Neuron (in vitro differentiated cells): ENCODE results near the gene QRFP.
A peak's percentile ranks its signal among the peaks of the same experiment; 100 is the strongest.

ENCODE experiments used
- H2AFZ ChIP-seq: one replicate; pipeline ENCODE4 v1.6.1; 2013; ENCODE audit warnings: low read depth, mild to moderate bottlenecking, inconsistent platforms, low read length, moderate library complexity
- H3K27me3 ChIP-seq: one replicate; pipeline ENCODE4 v1.6.1; 2013; ENCODE audit warnings: low read length; ENCODE audit not compliant: insufficient read depth
- H3K36me3 ChIP-seq: one replicate; pipeline ENCODE4 v1.6.1; 2013; ENCODE audit warnings: low read length; ENCODE audit not compliant: insufficient read depth
- H3K4me1 ChIP-seq: one replicate; pipeline ENCODE4 v1.6.1; 2013; ENCODE audit warnings: low read length; ENCODE audit not compliant: insufficient read depth
- H3K4me3 ChIP-seq: 2 replicates; pipeline ENCODE4 v1.5.1; 2013; ENCODE audit warnings: mild to moderate bottlenecking, low read length, moderate library complexity
- H3K9me3 ChIP-seq: one replicate; pipeline ENCODE4 v1.6.1; 2013; ENCODE audit warnings: low read length

The QRFP gene, protein sequence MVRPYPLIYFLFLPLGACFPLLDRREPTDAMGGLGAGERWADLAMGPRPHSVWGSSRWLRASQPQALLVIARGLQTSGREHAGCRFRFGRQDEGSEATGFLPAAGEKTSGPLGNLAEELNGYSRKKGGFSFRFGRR

DNA sequence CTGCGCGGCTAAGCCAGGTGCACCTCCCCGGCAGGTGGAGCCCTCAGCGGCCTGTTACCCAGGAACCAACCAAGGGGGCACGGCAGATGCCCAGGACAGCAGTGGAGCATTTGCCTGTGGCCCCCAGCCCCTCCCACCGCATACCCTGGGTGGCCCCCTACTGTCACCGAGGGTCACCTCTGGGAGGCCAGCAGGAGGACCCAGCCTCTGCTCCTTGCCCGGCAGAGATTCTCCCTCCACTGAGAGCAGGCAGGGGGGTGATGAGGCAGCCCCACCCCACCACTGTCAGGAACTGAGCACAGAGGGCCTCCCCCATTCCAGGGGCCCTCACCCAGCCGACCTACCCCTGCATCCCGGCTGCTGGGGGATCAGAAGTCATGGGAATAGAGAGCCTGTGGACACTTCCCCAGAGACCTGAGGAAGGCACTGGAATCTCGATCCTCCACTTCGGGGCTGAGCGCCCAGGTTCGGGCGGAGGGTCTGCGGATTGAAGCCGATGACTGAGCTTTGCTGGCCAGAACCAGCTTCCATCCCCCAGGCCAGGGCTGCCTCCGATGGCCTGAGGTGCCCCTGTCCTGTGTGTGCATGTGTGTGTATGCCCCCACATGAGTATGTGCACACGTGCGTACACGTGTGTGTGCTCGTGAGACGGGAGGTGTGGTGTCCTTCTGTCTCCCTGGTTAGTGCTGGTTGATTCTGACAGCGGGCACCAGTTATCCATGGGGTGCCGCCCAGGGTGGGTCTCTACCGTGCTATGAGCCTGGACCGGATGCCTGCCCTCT is at the start of gene QRFP:
TSS of gene QRFP (minus strand) at position 580 of the 782 bp plus-strand sequence. CDS start 2,974 bp downstream, outside the sequence.
- Histone ChIP-seq H2AFZ (no peak within 1 kb of the TSS), H3K4me3 (no peak within 1 kb of the TSS)

DNA sequence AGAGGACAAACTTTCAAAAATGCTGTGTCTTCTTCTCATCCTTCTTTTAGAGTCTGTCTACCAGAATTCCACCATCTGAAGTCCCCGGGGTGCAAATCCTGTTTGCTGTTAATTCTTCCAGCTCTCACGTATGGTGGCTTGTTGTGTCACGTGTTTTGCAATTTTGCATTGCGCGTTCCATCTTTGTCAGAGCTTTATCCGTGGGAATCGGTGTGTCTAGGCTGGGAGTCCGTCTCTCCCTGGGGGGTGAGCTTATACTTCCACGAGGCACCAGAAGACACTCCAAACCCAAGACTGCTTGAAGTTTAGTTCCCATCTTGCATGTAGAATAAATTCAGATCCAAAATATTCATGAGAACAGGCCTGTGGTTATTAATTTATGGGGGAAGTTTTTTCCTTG is 48.6 kb upstream of the QRFP start:
- Histone ChIP-seq H3K9me3 (peaks cover 3% of the 10 kb centered on the region), H3K36me3 (no peaks in the 10 kb centered on the region), H2AFZ (no peak overlapping the region), H3K4me1 (no peaks in the 10 kb centered on the region), H3K27me3 (peaks cover 41% of the 10 kb centered on the region), H3K4me3 (no peak overlapping the region)

More for the DNA sequence above, at the start of gene QRFP:
- H3K4me1 ChIP-seq: peaks cover 25% of the 10 kb centered on the region
- H3K36me3 ChIP-seq: peaks cover 14% of the 10 kb centered on the region
- no peaks in the 10 kb centered on the region for H3K9me3 ChIP-seq
- peaks cover 10% of the 10 kb centered on the region for H3K27me3 ChIP-seq

DNA sequence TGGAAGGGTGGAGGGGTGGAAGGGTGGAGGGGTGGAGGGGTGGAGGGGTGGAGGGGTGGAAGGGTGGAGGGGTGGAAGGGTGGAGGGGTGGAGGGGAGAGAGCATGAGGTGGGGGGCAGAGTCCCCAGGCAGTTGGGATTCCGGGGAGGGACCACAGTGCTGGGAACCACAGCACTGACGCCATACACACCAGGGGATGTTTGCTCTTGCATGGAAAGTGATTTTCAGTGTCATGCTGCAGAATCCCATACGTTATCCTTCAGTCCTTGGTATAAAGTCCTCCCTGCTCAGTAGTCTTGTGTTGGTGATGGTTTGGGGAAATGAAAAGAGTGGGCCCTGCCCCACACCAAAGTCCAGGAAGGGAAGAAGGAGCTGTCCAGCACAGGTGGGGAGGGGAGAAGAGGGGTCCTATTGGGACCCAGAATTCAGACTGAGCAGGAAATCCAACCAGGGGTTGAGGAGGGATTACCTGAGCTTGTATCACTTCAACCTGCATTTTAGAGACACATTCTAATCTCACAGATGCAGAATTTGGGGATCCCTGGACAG is 48.0 kb upstream of the QRFP start:
- H3K4me3 ChIP-seq: no peak overlapping the region
- H2AFZ ChIP-seq: no peak overlapping the region
- no peaks in the 10 kb centered on the region for H3K36me3 ChIP-seq
- H3K9me3 ChIP-seq: peaks cover 1% of the 10 kb centered on the region
- no peaks in the 10 kb centered on the region for H3K4me1 ChIP-seq
- peaks cover 45% of the 10 kb centered on the region for H3K27me3 ChIP-seq

DNA sequence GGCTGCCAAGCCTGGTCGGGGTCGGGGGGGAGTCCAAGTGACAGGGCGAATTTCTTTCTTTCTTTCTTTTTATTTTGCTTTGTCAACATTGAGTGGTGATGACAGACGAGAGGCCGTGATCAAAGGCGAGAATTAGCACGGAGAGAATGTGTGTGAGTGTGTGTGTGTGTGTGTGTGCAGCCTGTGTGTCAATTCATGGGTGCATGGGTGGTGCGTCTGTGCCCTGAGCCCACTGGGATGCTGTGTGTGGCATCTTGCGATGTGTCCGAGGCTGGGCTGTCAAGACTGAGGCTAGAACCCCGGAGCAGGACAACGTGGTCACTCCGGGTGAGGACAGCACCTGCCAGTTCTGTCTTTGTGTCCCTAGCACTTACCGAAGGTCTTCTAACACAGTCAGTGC is 47.2 kb upstream of the QRFP start:
- H3K4me3 ChIP-seq: no peak overlapping the region
- H3K36me3 ChIP-seq: no peaks in the 10 kb centered on the region
- no peak overlapping the region for H2AFZ ChIP-seq
- H3K9me3 ChIP-seq: no peaks in the 10 kb centered on the region
- no peaks in the 10 kb centered on the region for H3K4me1 ChIP-seq
- H3K27me3 ChIP-seq: peaks cover 53% of the 10 kb centered on the region

DNA sequence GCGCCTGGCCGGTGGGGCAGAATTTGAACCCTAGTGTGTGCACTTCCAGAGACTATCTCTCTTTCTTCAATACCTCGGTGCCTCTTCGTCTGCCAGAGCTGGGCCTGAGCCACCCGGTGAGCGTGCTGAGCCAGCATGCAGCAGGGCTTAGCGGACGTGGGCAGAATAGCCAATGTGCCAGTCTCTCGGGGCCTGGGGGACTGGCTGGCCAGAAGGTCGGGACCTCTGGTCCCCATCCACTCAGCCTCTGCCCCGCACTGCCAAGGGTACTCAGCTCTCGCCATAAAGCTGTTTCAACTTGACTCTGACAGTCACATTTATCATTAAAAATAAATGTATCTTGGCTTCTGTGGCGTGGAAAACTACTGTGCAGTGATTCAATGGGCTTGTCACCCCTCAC is 46.6 kb upstream of the QRFP start:
- peaks cover 56% of the 10 kb centered on the region for H3K27me3 ChIP-seq
- H3K9me3 ChIP-seq: no peaks in the 10 kb centered on the region
- H3K36me3 ChIP-seq: no peaks in the 10 kb centered on the region
- no peak overlapping the region for H3K4me3 ChIP-seq
- H2AFZ ChIP-seq: no peak overlapping the region
- no peaks in the 10 kb centered on the region for H3K4me1 ChIP-seq

DNA sequence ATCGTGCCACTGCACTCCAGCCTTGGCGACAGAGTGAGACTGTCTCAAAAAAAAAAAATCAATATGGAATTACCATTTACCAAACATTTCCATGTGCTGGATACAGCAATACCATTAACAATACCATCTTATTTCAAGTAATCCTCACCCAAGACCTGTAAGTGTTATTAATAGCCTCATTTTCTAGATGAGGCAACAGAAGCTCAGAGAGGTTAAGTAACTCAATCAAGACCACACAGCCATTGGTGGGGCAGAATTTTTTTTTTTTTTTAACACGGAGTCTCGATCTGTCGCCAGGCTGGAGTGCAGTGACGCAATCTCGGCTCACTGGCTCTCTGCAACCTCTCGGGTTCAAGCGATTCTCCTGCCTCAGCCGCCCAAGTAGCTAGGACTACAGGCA is 46.1 kb upstream of the QRFP start:
- H3K4me1 ChIP-seq: no peaks in the 10 kb centered on the region
- H3K36me3 ChIP-seq: no peaks in the 10 kb centered on the region
- H3K27me3 ChIP-seq: peaks cover 58% of the 10 kb centered on the region
- H3K9me3 ChIP-seq: no peaks in the 10 kb centered on the region
- H3K4me3 ChIP-seq: no peak overlapping the region
- H2AFZ ChIP-seq: no peak overlapping the region

DNA sequence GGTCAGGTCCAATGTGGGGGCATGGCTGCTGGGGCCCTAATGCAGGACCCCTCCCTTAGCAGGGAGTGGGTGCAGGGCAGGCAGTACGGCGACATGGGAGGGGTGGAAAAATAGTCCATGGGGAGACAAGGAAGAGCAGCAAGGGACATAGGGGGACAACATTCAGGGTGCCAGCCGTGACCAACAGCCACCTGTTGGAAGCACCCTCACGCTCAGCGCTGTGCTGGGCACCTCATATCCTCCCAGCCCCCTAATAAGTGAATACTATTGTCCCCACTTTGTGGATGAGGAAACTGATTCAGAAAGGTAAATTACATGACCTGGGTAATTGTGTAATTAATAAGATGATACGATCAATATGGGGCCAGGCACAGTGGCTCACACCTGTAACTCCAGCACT is 45.5 kb upstream of the QRFP start:
- no peak overlapping the region for H3K4me3 ChIP-seq
- H3K36me3 ChIP-seq: no peaks in the 10 kb centered on the region
- H2AFZ ChIP-seq: no peak overlapping the region
- H3K4me1 ChIP-seq: peaks cover under 1% of the 10 kb centered on the region
- H3K27me3 ChIP-seq: peaks cover 63% of the 10 kb centered on the region
- no peaks in the 10 kb centered on the region for H3K9me3 ChIP-seq

DNA sequence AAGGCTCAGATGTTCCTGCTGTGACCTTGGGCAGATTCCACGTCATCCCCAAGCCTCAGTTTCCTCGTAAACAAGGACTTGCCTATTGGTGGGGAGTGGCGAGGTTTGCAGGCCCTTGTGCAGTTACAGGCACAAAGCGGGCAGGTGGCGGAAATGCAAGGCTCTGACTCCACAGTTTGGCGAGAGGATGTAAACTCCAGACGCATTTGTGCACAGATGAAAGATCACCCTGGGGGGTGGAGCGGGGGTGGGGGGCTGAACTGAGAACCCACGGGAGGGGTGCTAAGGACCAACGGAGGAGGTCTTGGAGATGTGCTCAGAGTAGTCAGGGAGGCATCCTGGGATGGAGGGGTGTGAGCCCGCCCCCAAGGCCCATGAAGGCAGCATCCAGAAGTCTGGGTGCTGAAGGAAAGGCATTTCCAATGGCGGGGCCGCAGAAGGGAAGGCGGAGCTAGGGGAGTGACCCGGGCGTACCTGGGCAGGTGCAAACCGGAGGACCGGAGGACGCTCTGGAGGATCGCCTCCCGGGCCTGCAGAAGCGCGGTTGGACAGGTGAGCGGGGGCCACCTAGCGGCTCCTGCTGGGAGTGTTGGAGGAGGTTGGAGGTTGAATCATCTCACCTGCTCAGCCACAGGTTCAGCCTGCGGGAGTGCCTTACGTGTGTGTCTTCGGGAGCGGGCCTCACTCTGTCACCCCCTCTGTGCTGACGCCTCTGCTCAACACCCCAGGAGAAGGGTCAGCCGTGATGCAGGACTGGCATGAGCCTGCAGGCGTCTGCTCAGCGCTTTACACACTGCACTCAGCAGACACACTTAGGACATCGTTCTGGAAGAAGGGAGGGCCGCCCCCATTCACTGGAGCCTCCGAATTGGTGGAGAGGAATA is 44.3 kb upstream of the QRFP start:
- Histone ChIP-seq H3K4me3 (no peak overlapping the region), H2AFZ (no peak overlapping the region), H3K9me3 (no peaks in the 10 kb centered on the region), H3K27me3 (peaks cover 68% of the 10 kb centered on the region), H3K4me1 (peaks cover 11% of the 10 kb centered on the region), H3K36me3 (no peaks in the 10 kb centered on the region)

DNA sequence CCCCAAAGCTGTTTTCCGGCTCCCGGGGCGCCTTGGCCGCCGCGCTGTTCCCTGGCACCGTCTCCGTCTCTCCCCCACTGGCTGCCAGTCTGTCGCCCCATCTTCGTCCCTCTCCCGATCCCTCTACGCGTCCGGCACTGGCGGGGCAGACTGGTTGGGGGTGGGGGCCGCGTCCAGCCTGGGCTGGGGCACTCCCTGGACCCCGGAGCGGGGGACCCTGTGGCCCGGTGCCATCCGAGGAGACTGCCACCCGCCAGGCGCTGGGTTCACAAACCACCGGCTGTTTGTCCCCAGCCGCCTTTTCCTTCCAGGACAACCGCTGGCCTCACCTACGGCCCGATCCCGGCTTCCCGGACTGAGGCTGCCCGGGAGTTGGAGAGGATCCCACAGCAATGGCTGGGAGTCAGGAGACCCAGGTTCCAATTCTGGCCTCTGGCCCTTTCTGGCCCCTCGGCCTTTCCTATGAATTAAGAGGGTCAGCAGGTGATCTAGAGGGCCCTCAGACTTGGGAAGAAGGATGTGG is 43.5 kb upstream of the QRFP start:
- Histone ChIP-seq H2AFZ (no peak overlapping the region), H3K27me3 (peaks cover 71% of the 10 kb centered on the region), H3K36me3 (no peaks in the 10 kb centered on the region), H3K9me3 (no peaks in the 10 kb centered on the region), H3K4me3 (no peak overlapping the region), H3K4me1 (peaks cover 12% of the 10 kb centered on the region)

DNA sequence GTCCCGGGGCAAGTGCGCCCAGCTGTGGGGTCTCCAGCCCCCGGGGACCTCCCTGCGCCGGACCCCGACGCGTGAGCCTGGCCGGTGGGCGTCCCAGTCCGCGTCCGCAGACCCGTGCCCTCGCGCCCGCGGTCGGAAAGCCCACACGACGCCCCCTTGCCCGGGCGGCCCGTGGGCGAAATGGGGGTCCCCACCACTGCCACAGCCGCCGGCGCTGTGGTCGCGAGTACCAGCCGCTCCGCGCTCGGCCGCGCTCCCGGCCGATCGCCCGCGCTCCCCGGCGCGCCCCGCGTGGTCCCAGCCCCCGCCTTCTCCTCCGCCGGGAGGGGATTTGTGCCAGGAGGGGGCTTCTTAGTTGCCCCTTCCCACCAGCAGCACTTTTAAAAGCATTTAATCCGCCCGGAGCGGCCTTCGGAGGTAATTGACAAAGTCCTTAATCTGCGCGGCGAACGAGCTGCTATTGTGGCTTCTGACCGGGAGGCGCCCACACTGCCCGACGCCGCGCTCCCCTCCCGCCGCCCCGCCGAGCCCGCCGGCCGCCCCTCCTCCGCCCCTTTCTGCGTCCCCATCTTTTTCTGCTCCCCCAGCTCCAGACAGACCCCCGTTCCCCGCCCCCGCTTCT is 42.9 kb upstream of the QRFP start:
- Histone ChIP-seq H3K9me3 (no peaks in the 10 kb centered on the region), H3K27me3 (peaks cover 71% of the 10 kb centered on the region), H3K4me3 (peak overlapping the region; percentile 49), H3K36me3 (no peaks in the 10 kb centered on the region), H2AFZ (peak overlapping the region; percentile 74), H3K4me1 (peaks cover 12% of the 10 kb centered on the region)

DNA sequence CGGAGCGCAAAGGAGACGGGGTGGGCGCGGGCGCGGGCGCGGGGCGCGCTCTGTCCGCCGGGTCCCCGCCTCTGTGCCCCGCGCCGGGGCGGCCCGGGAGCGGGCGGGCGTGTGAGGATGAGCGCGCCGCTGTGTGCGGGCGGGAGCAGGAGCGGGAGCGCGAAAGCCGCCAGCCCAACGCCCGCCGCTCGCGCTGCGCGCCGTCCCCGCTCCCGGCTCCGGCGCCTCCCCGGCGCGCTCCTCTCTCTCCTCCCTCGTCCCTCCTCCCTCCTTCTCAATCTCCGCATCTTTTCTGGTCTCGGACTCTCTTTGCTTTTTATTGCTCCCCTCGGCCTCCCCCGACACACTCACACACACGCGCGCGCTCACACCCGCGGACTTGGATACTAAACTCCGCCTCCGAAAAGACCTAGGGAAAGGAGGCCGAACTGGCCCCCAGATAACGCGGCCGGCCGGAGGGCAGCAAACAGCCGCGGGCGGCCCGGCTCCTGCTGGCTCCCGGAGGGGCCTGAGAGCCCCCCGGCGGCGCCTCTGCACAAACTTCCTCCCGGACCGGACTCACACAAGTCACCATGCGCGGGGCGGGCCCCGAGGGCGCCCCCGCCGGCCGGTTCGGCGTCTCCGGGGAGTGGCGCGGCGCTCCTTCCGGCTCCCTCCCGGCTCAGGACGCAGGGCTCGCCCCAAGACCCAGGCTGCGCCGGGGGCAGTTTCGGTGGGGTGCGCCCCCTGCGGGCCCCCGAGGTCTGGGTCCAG is 42.2 kb upstream of the QRFP start, which contains the start of gene FIBCD1:
TSS of gene FIBCD1 (minus strand) at position 596 of the 753 bp plus-strand sequence. CDS start 640 bp downstream, outside the sequence.
- peak within 1 kb of the TSS; percentile 49 for H3K4me3 ChIP-seq
- no peaks in the 10 kb centered on the region for H3K9me3 ChIP-seq
- no peaks in the 10 kb centered on the region for H3K36me3 ChIP-seq
- peaks cover 12% of the 10 kb centered on the region for H3K4me1 ChIP-seq
- H3K27me3 ChIP-seq: peaks cover 73% of the 10 kb centered on the region
- peak within 1 kb of the TSS; percentile 74 for H2AFZ ChIP-seq

DNA sequence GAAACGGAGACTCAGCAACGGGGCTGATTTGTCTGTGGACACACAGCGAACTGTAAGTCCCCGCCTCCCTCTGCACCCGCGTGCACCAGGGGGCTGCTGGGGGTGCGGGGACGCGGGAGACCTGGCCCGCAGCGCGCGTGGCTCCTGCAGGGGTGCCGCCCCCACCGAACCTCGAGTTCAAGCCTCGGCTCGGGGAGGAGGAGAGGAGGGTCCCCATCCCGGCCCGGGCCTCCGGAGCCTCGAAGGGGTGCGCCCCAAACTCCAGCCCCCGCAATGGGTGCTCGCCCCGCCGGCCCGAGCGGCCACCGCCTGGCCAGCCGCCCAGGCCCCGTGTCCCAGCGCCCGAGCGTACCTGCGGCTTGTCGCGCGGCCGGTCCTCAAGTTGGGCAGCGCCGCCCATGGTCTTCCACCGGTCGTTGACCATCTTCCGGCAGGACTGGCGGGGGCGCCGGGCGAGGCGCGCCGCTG is 41.6 kb upstream of the QRFP start:
- Histone ChIP-seq H3K9me3 (no peaks in the 10 kb centered on the region), H3K27me3 (peaks cover 70% of the 10 kb centered on the region)

More for the DNA sequence above, 41.6 kb upstream of the QRFP start:
- H3K4me1 ChIP-seq: peaks cover 12% of the 10 kb centered on the region
- H3K4me3 ChIP-seq: peak overlapping the region; percentile 49
- H3K36me3 ChIP-seq: no peaks in the 10 kb centered on the region
- no peak overlapping the region for H2AFZ ChIP-seq
